H1 (cell line): ENCODE data around the gene NR2F2. TPM values are rescaled to one million over a fixed set of nuclear protein-coding genes. Genes with fewer than 3 reads are reported as not detected.

ENCODE experiments used
- CTCF ChIA-PET: fragments of 300-600 bp; sonication (Branson Sonifier 250); formaldehyde crosslinking; loops from one replicate; lab custom pipeline; 2021; ENCODE audit not compliant: partially characterized antibody; lab: Charles Lee
- POLR2A ChIA-PET: fragments of 300-600 bp; sonication (Branson Sonifier 250); formaldehyde crosslinking; loops from one replicate; lab custom pipeline; 2021; ENCODE audit warnings: inconsistent platforms; ENCODE audit not compliant: partially characterized antibody; lab: Charles Lee
- DNase-seq, 2 experiments: peaks; one replicate each; pipeline versions ENCODE4 v3.0.0 to v3.0.0-alpha.2; 2010 to 2022; ENCODE audit warnings: low spot score in 2 of 2, low read depth in 1 of 2, mixed read lengths in 1 of 2
- FAIRE-seq: peaks from 2 replicates; lab custom pipeline; 2011; peaks lifted over from hg19 to GRCh38; lab: Jason Lieb, UNC
- H2AFZ ChIP-seq: 2 replicates; pipeline ENCODE4 v1.8.1; 2012; ENCODE audit warnings: low read length, inconsistent platforms
- H2AK5ac ChIP-seq: 2 replicates; pipeline ENCODE4 v1.6.1; 2013; ENCODE audit warnings: low read depth, low read length
- H2BK120ac ChIP-seq: replicated peaks from 2 replicates; pipeline ENCODE3; 2013; ENCODE audit warnings: low read depth, low read length, inconsistent platforms
- H2BK12ac ChIP-seq: 2 replicates; pipeline ENCODE4 v1.6.1; 2013; ENCODE audit warnings: low read depth, low read length
- H2BK15ac ChIP-seq: 2 replicates; pipeline ENCODE4 v1.6.1; 2013; ENCODE audit warnings: low read length
- H2BK20ac ChIP-seq: 2 replicates; pipeline ENCODE4 v1.6.1; 2013; ENCODE audit warnings: low read length
- H2BK5ac ChIP-seq: 2 replicates; pipeline ENCODE4 v1.6.1; 2013; ENCODE audit warnings: low read depth, low read length
- H3K14ac ChIP-seq: 2 replicates; pipeline ENCODE4 v1.6.1; 2013; ENCODE audit warnings: inconsistent platforms; ENCODE audit not compliant: insufficient read length
- H3K18ac ChIP-seq: 2 replicates; pipeline ENCODE4 v1.6.1; 2013; ENCODE audit warnings: low read length; ENCODE audit errors: extremely low read depth
- H3K23ac ChIP-seq: 2 replicates; pipeline ENCODE4 v1.6.1; 2013; ENCODE audit warnings: inconsistent platforms; ENCODE audit not compliant: insufficient read length
- H3K23me2 ChIP-seq: 2 replicates; pipeline ENCODE4 v1.6.1; 2013; ENCODE audit warnings: low read depth, low read length
- H3K27ac ChIP-seq: 2 replicates; pipeline ENCODE4 v1.6.1; 2011; ENCODE audit warnings: low read depth, low read length, inconsistent platforms
- H3K27me3 ChIP-seq, 4 experiments: replicated peaks in 1 of 4; 1 replicate in 1 of 4; 2 replicates in 3 of 4; pipeline versions ENCODE4 v1.6.1 to v1.8.1; 2011 to 2013; ENCODE audit warnings: low read length in 3 of 4, mild to moderate bottlenecking in 3 of 4, inconsistent platforms in 2 of 4, mixed read lengths in 2 of 4, moderate library complexity in 1 of 4; ENCODE audit not compliant: control insufficient read depth in 3 of 4, insufficient read depth in 3 of 4; ENCODE audit errors: extremely low read depth in 1 of 4
- H3K36me3 ChIP-seq, 4 experiments: 2 replicates each; pipeline versions ENCODE4 v1.6.1 to v1.8.1; 2011 to 2013; ENCODE audit warnings: mild to moderate bottlenecking in 4 of 4, low read length in 3 of 4, moderate library complexity in 2 of 4, control low read depth in 1 of 4, inconsistent platforms in 1 of 4; ENCODE audit not compliant: insufficient read depth in 4 of 4, control insufficient read depth in 2 of 4
- H3K4ac ChIP-seq: replicated peaks from 2 replicates; pipeline ENCODE3; 2013; ENCODE audit warnings: low read length, low read depth, mixed read lengths, inconsistent platforms; ENCODE audit not compliant: insufficient read length
- H3K4me1 ChIP-seq, 4 experiments: replicated peaks in 1 of 4; 1 replicate in 1 of 4; 2 replicates in 3 of 4; pipeline versions ENCODE4 v1.6.1 to v1.8.1; 2011 to 2013; ENCODE audit warnings: low read length in 3 of 4, inconsistent platforms in 2 of 4, mixed read lengths in 1 of 4; ENCODE audit not compliant: insufficient read depth in 4 of 4, control insufficient read depth in 3 of 4
- H3K4me2 ChIP-seq, 2 experiments: 2 replicates each; pipeline versions ENCODE4 v1.6.1 to v1.8.1; 2011 to 2013; ENCODE audit warnings: low read depth in 2 of 2, low read length in 2 of 2, control low read depth in 1 of 2, inconsistent platforms in 1 of 2, mild to moderate bottlenecking in 1 of 2; ENCODE audit not compliant: insufficient read depth in 1 of 2
- H3K4me3 ChIP-seq, 4 experiments: fragments of 200-600, 300-600 bp in 1 of 4; sonication (generic), shearing (Covaris generic), sonication (Bioruptor Twin) in 1 of 4; 2 replicates each; pipeline versions ENCODE4 v1.5.1 to v1.8.1; 2011 to 2016; ENCODE audit warnings: low read length in 4 of 4, low read depth in 3 of 4, control low read depth in 2 of 4, inconsistent platforms in 2 of 4, mild to moderate bottlenecking in 2 of 4, mixed read lengths in 1 of 4, moderate library complexity in 1 of 4; ENCODE audit not compliant: insufficient read depth in 2 of 4; ENCODE audit errors: extremely low read depth in 1 of 4
- H3K56ac ChIP-seq: replicated peaks from 2 replicates; pipeline ENCODE3; 2013; ENCODE audit warnings: low read depth, mild to moderate bottlenecking, mixed read lengths, low read length, inconsistent platforms; ENCODE audit not compliant: insufficient read length
- H3K79me1 ChIP-seq: 2 replicates; pipeline ENCODE4 v1.6.1; 2013; ENCODE audit warnings: low read depth, low read length, control low read depth
- H3K79me2 ChIP-seq, 2 experiments: 2 replicates each; pipeline versions ENCODE4 v1.6.1 to v1.8.1; 2012 to 2013; ENCODE audit warnings: low read length in 2 of 2, mild to moderate bottlenecking in 2 of 2, inconsistent platforms in 1 of 2; ENCODE audit not compliant: insufficient read depth in 2 of 2, control insufficient read depth in 1 of 2
- H3K9ac ChIP-seq, 4 experiments: replicated peaks in 1 of 4; 1 replicate in 1 of 4; 2 replicates in 3 of 4; pipeline versions ENCODE4 v1.6.1 to v1.8.1; 2011 to 2013; ENCODE audit warnings: low read depth in 3 of 4, low read length in 3 of 4, control low read depth in 2 of 4, mild to moderate bottlenecking in 2 of 4, moderate library complexity in 2 of 4, inconsistent platforms in 1 of 4; ENCODE audit errors: extremely low read depth in 1 of 4
- H3K9me3 ChIP-seq, 2 experiments: 2 replicates each; pipeline versions ENCODE4 v1.6.1 to v1.8.1; 2012 to 2013; ENCODE audit warnings: mild to moderate bottlenecking in 2 of 2, moderate library complexity in 2 of 2, control low read depth in 1 of 2, inconsistent platforms in 1 of 2, low read depth in 1 of 2, low read length in 1 of 2, mixed read lengths in 1 of 2; ENCODE audit not compliant: insufficient read depth in 2 of 2
- H4K20me1 ChIP-seq, 2 experiments: replicated peaks in 1 of 2; 2 replicates each; pipeline versions ENCODE3 to v1.8.1; 2011 to 2013; ENCODE audit warnings: inconsistent platforms in 2 of 2, low read length in 2 of 2, mild to moderate bottlenecking in 1 of 2; ENCODE audit not compliant: insufficient read depth in 2 of 2, control insufficient read depth in 1 of 2
- H4K5ac ChIP-seq: 2 replicates; pipeline ENCODE4 v1.6.1; 2013; ENCODE audit warnings: low read length, low read depth, mixed read lengths, inconsistent platforms; ENCODE audit not compliant: insufficient read length
- H4K8ac ChIP-seq: 2 replicates; pipeline ENCODE4 v1.8.0; 2013; ENCODE audit warnings: mild to moderate bottlenecking, moderate library complexity, low read length, inconsistent platforms; ENCODE audit not compliant: insufficient read depth; ENCODE audit errors: extremely low read depth
- H4K91ac ChIP-seq: replicated peaks from 2 replicates; pipeline ENCODE3; 2013; ENCODE audit warnings: low read length, mixed read lengths, inconsistent platforms; ENCODE audit not compliant: insufficient read length
- CBX5 ChIP-seq: fragments of 300-800, 300-1000 bp; sonication (generic); IDR thresholded peaks from 2 replicates; pipeline ENCODE4 v1.7.1; 2016; ENCODE audit warnings: antibody characterized with exemption, low read length, low read depth
- HDAC2 ChIP-seq, 2 experiments: fragments of 300-600 bp in 1 of 2; sonication (generic) in 1 of 2; IDR thresholded peaks; 2 replicates each; pipeline ENCODE4 v1.6.1; 2011 to 2012; ENCODE audit warnings: low read depth in 2 of 2, low read length in 2 of 2, mild to moderate bottlenecking in 2 of 2, moderate library complexity in 2 of 2, borderline replicate concordance in 1 of 2, inconsistent platforms in 1 of 2
- KDM5A ChIP-seq: fragments of 200-600 bp; IDR thresholded peaks from 2 replicates; pipeline ENCODE4 v1.7.1; 2012; ENCODE audit warnings: mild to moderate bottlenecking, low read length, inconsistent platforms, mixed read lengths
- MAFK ChIP-seq: IDR thresholded peaks from 2 replicates; pipeline ENCODE4 v1.6.1; 2012; ENCODE audit warnings: low read depth, mild to moderate bottlenecking, improper control_type of control experiment, low read length
- MAX ChIP-seq: IDR thresholded peaks from 2 replicates; pipeline ENCODE4 v1.6.1; 2012; ENCODE audit warnings: inconsistent platforms
- POLR2AphosphoS5 ChIP-seq: IDR thresholded peaks from 2 replicates; pipeline ENCODE4 v1.6.1; 2011; ENCODE audit warnings: low read depth, low read length
- RAD21 ChIP-seq, 2 experiments: IDR thresholded peaks in 1 of 2; conservative IDR thresholded peaks in 1 of 2; 2 replicates each; pipeline ENCODE4 v1.6.1; 2011; ENCODE audit warnings: low read depth in 2 of 2, low read length in 2 of 2, improper control_type of control experiment in 1 of 2, inconsistent platforms in 1 of 2, mild to moderate bottlenecking in 1 of 2, moderate library complexity in 1 of 2
- RBBP5 ChIP-seq: IDR thresholded peaks from 2 replicates; pipeline ENCODE4 v1.7.1; 2012; ENCODE audit warnings: low read depth, mild to moderate bottlenecking, inconsistent platforms, low read length, moderate library complexity, borderline replicate concordance
- RFX5 ChIP-seq: IDR thresholded peaks from 2 replicates; pipeline ENCODE4 v1.6.1; 2011; ENCODE audit warnings: low read depth, low read length, improper control_type of control experiment, borderline replicate concordance
- WGBS, 2 experiments: shearing (Covaris generic) in 1 of 2; methylation state at CpG; one replicate each; pipeline versions ENCODE4 v1.1.6 to v1.1.7; 2013 to 2015; ENCODE audit warnings: low lambda C conversion rate in 2 of 2, mixed read lengths in 2 of 2, inconsistent platforms in 1 of 2, low coverage in 1 of 2, missing lambda C conversion rate in 1 of 2; ENCODE audit not compliant: insufficient replicate concordance in 2 of 2, insufficient coverage in 1 of 2, insufficient read length in 1 of 2; ENCODE audit errors: extremely low coverage in 1 of 2, missing lambda C conversion rate in 1 of 2; 5-methylcytosine and 5-hydroxymethylcytosine counted together
- polyA plus RNA-seq, 7 experiments: library from polyadenylated mRNA; depleted of rRNA in 3 of 7; stranded (reverse) in 5 of 7; unstranded in 2 of 7; fragments of >200 nt in 5 of 7; fragments of 200-250 nt in 2 of 7; gene quantifications; 1 replicate in 5 of 7; 2 replicates in 1 of 7; 4 replicates in 1 of 7; pipeline versions ENCODE4 v1.2.1 to v1.2.3, GENCODE V29; 2011 to 2013; ENCODE audit warnings: missing spikeins in 2 of 7, mixed read lengths in 2 of 7
- total RNA-seq: library from RNA; stranded (reverse); fragmentation: NEBNext Ultra II Directional; extraction: Animal tissue kit (Norgen Biotek cat#: 25700); gene quantifications from 2 replicates; pipeline ENCODE4 v1.2.1, GENCODE V29; 2021

Gene NR2F2
- total and polyA plus RNA-seq, 2 of the 8 experiments (the other 6 are each of a cell fraction or from before 2014, with no cell fraction given) = 0.03 TPM; not detected in 1

GRCh38 chr15:96339619-96340347 lies 9.3 kb downstream of the NR2F2 start:
- WGBS, 2 experiments = 6% methylated on average over 8 of the region's 8 CpGs; no CpG with 5 or more reads in 1 of the 2 experiments
- peak overlapping the region in 2 of 4 experiments; percentile 47 to 70; a peak in 5 of 8 replicates for H3K4me3 ChIP-seq
- H3K23me2 ChIP-seq = peaks cover 10% of the 10 kb centered on the region; the same call in 1 of the 2 replicates
- peaks cover 24 to 41% (median 30%) of the 10 kb centered on the region in 4 experiments for H3K4me1 ChIP-seq
- no peak overlapping the region for H2BK20ac ChIP-seq
- H3K4me2 ChIP-seq = peak overlapping the region; percentile 77 to 83
- H3K14ac ChIP-seq = no peak overlapping the region
- H3K56ac ChIP-seq = no peak overlapping the region
- no peak overlapping the region for H2AFZ ChIP-seq
- H3K4ac ChIP-seq = no peak overlapping the region
- H3K9me3 ChIP-seq = no peaks in the 10 kb centered on the region
- H4K91ac ChIP-seq = no peak overlapping the region
- no peak for FAIRE-seq
- peaks cover 54 to 92% (median 79%) of the 10 kb centered on the region in 4 experiments for H3K27me3 ChIP-seq
- no peak overlapping the region for H3K23ac ChIP-seq
- no peak overlapping the region; the same call in 1 of the 2 replicates for H4K8ac ChIP-seq
- no peak overlapping the region for H3K18ac ChIP-seq
- TF ChIP-seq KDM5A (no peak), HDAC2 (IDR thresholded peaks at IDR 0.05; ENCODE audit: borderline replicate concordance in 1 of 2, low read depth in 2 of 2, low read length in 2 of 2) (no peak), RAD21 (IDR thresholded peaks at IDR 0.05 in 1 of 2, conservative IDR thresholded peaks at IDR 0.05 in 1 of 2; ENCODE audit: low read depth in 2 of 2, low read length in 2 of 2) (no peak), MAX (no peak), POLR2AphosphoS5 (no peak), MAFK (no peak), RFX5 (no peak), RBBP5 (no peak), CBX5 (no peak)
- no peak overlapping the region for H3K27ac ChIP-seq
- CTCF ChIA-PET = interaction anchor here (1.0 to 5.8 kb wide), 4 partner anchors 11 to 28 kb away, joined by 3 to 59 read pairs (median 4); partner anchors contain the start of gene NR2F2
- no peaks in the 10 kb centered on the region for H3K36me3 ChIP-seq
- H4K5ac ChIP-seq = no peak overlapping the region
- no peak overlapping the region for H2BK120ac ChIP-seq
- no peaks in the 10 kb centered on the region for H3K79me2 ChIP-seq
- no peaks in the 10 kb centered on the region for H3K79me1 ChIP-seq
- H3K9ac ChIP-seq = no peak overlapping the region
- POLR2A ChIA-PET = interaction anchor here (0.7 to 1.8 kb wide), 4 partner anchors 9 to 1243 kb away, joined by 3 to 6 read pairs (median 4); no protein-coding TSS in a partner anchor
- no peak overlapping the region for H2BK12ac ChIP-seq
- H2BK5ac ChIP-seq = no peak overlapping the region
- DNase-seq = no peak
- no peak overlapping the region for H2AK5ac ChIP-seq
- H2BK15ac ChIP-seq = no peak overlapping the region
- peaks cover 0 to 2% of the 10 kb centered on the region in 2 experiments for H4K20me1 ChIP-seq
